Adrenal gland (tissue), 5 donors: ENCODE results near the gene C6orf47.

Source experiments
- POLR2A ChIP-seq, 2 donors: fragments of 450-650 bp; IDR thresholded peaks; one replicate each; pipeline ENCODE4 v1.6.1; 2017; ENCODE audit warnings: antibody characterized with exemption in 2 of 2, mild to moderate bottlenecking in 2 of 2, moderate library complexity in 1 of 2
- TF ChIP-seq, protein P1 (sequence below), 6 experiments: fragments of 450-650 bp in 4 of 6; fragments of 200-600 bp in 2 of 6; sonication (generic) in 1 of 6; IDR thresholded peaks; 1 replicate in 5 of 6; 2 replicates in 1 of 6; pipeline versions ENCODE4 v1.5.1 to v1.8.0; 2016 to 2021; ENCODE audit warnings: antibody characterized with exemption in 6 of 6, mild to moderate bottlenecking in 2 of 6, moderate library complexity in 1 of 6
- donor health status: DM: no; HTN: no; CAD: no.

DNA sequence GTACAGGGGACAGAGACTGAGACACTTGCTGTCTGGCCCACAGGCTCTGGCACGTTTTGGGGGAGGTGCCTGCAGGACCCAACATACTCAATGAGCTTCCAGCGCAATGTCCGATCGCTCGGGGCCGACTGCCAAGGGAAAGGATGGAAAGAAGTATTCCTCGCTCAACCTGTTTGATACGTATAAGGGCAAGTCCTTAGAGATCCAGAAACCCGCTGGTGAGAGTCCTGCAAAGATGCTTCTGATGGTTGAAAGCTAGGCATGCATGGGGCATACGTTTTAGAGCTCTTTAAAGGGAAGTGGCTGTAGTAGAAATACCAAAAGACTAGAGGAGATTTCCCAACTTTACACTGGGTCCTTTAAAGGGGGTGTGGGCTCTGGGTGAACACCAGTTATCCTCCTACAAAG lies 37.9 kb downstream of the C6orf47 start:
- TF ChIP-seq, protein P1, sequence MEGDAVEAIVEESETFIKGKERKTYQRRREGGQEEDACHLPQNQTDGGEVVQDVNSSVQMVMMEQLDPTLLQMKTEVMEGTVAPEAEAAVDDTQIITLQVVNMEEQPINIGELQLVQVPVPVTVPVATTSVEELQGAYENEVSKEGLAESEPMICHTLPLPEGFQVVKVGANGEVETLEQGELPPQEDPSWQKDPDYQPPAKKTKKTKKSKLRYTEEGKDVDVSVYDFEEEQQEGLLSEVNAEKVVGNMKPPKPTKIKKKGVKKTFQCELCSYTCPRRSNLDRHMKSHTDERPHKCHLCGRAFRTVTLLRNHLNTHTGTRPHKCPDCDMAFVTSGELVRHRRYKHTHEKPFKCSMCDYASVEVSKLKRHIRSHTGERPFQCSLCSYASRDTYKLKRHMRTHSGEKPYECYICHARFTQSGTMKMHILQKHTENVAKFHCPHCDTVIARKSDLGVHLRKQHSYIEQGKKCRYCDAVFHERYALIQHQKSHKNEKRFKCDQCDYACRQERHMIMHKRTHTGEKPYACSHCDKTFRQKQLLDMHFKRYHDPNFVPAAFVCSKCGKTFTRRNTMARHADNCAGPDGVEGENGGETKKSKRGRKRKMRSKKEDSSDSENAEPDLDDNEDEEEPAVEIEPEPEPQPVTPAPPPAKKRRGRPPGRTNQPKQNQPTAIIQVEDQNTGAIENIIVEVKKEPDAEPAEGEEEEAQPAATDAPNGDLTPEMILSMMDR (IDR thresholded peaks at IDR 0.05): no peak
- no peak for TF ChIP-seq POLR2A (IDR thresholded peaks at IDR 0.05)
